HEK293 (cell line): ENCODE data around the gene TPRG1.

ENCODE experiments used
- CTCF ChIA-PET: fragments of 350-600 bp; formaldehyde crosslinking; extraction: SDS; loops from one replicate; lab custom pipeline; 2021; ENCODE audit warnings: antibody characterized with exemption; lab: Yijun Ruan, JAX
- POLR2A ChIA-PET: fragments of 300-600 bp; formaldehyde crosslinking; extraction: SDS; loops from one replicate; lab custom pipeline; 2020; ENCODE audit warnings: antibody characterized with exemption, inconsistent platforms; lab: Yijun Ruan, JAX
- H3K27ac ChIP-seq: fragments of 200-500 bp; sonication (Bioruptor generic); 2 replicates; pipeline ENCODE4 v1.5.1; 2014; ENCODE audit warnings: low read depth, low read length, control low read depth, inconsistent platforms; ENCODE audit errors: extremely low read depth
- H3K36me3 ChIP-seq, 2 experiments: fragments of 200-500 bp in 1 of 2; sonication (Bioruptor generic) in 1 of 2; 1 replicate in 1 of 2; 2 replicates in 1 of 2; pipeline ENCODE4 v1.5.1; 2014 to 2017; ENCODE audit warnings: inconsistent platforms in 2 of 2, low read length in 2 of 2; ENCODE audit not compliant: control insufficient read depth in 2 of 2, insufficient read depth in 1 of 2
- H3K4me1 ChIP-seq: fragments of 200-500 bp; sonication (Bioruptor generic); 2 replicates; pipeline ENCODE4 v1.5.1; 2014; ENCODE audit warnings: mild to moderate bottlenecking, low read length, inconsistent platforms; ENCODE audit not compliant: control insufficient read depth, insufficient read depth
- H3K4me3 ChIP-seq: 2 replicates; pipeline ENCODE4 v1.5.1; 2011; ENCODE audit warnings: low read depth, mild to moderate bottlenecking, control low read depth, low read length, moderate library complexity
- H3K9me3 ChIP-seq: fragments of 200-500 bp; sonication (Bioruptor generic); 2 replicates; pipeline ENCODE4 v1.5.1; 2014; ENCODE audit warnings: low read depth, low read length, inconsistent platforms; ENCODE audit not compliant: control insufficient read depth, insufficient read depth
- HOXA7 ChIP-seq: sonication (generic); formaldehyde crosslinking; IDR thresholded peaks from 2 replicates; pipeline ENCODE4 v1.8.1; 2022; ENCODE audit warnings: missing genetic modification reagents, borderline replicate concordance
- PBX3 ChIP-seq: sonication (generic); formaldehyde crosslinking; IDR thresholded peaks from 2 replicates; pipeline ENCODE4 v1.8.1; 2022; ENCODE audit warnings: mild to moderate bottlenecking, moderate library complexity, missing genetic modification reagents
- ZBTB20 ChIP-seq: fragments of 450-650 bp; formaldehyde crosslinking; IDR thresholded peaks from 2 replicates; pipeline ENCODE4 v1.5.1; 2016; ENCODE audit warnings: missing biosample characterization, missing genetic modification characterization
- ZBTB44 ChIP-seq: fragments of 450-650 bp; IDR thresholded peaks from 2 replicates; pipeline ENCODE4 v1.5.1; 2018; ENCODE audit warnings: missing biosample characterization, mild to moderate bottlenecking, missing genetic modification characterization
- ZBTB7A ChIP-seq: fragments of 450-650 bp; formaldehyde crosslinking; IDR thresholded peaks from 2 replicates; pipeline ENCODE4 v1.5.1; 2016; ENCODE audit warnings: low read depth, missing biosample characterization, missing genetic modification characterization
- ZFP37 ChIP-seq: fragments of 450-650 bp; formaldehyde crosslinking; IDR thresholded peaks from 2 replicates; pipeline ENCODE4 v1.5.1; 2016; ENCODE audit warnings: missing biosample characterization, missing genetic modification characterization
- ZNF114 ChIP-seq: fragments of 450-650 bp; formaldehyde crosslinking; IDR thresholded peaks from 2 replicates; pipeline ENCODE4 v1.5.0; 2017; ENCODE audit warnings: missing biosample characterization, missing genetic modification characterization
- ZNF174 ChIP-seq: fragments of 450-650 bp; formaldehyde crosslinking; IDR thresholded peaks from 2 replicates; pipeline ENCODE4 v1.5.0; 2017; ENCODE audit warnings: missing biosample characterization, mild to moderate bottlenecking, missing genetic modification characterization
- ZNF23 ChIP-seq: fragments of 450-650 bp; formaldehyde crosslinking; IDR thresholded peaks from 2 replicates; pipeline ENCODE4 v1.5.1; 2016; ENCODE audit warnings: missing biosample characterization, missing genetic modification characterization, borderline replicate concordance
- ZNF24 ChIP-seq: fragments of 450-650 bp; formaldehyde crosslinking; IDR thresholded peaks from 2 replicates; pipeline ENCODE4 v1.5.1; 2016; ENCODE audit warnings: missing biosample characterization, missing genetic modification characterization
- ZNF302 ChIP-seq: fragments of 450-650 bp; formaldehyde crosslinking; IDR thresholded peaks from 2 replicates; pipeline ENCODE4 v1.5.1; 2016; ENCODE audit warnings: missing biosample characterization, missing genetic modification characterization, low read depth
- ZNF311 ChIP-seq: fragments of 450-650 bp; formaldehyde crosslinking; IDR thresholded peaks from 2 replicates; pipeline ENCODE4 v1.5.1; 2017; ENCODE audit warnings: missing biosample characterization, missing genetic modification characterization, borderline replicate concordance
- ZNF514 ChIP-seq: fragments of 450-650 bp; formaldehyde crosslinking; IDR thresholded peaks from 2 replicates; pipeline ENCODE4 v1.5.1; 2016; ENCODE audit warnings: missing biosample characterization, missing genetic modification characterization
- ZNF664 ChIP-seq: fragments of 450-650 bp; formaldehyde crosslinking; IDR thresholded peaks from 2 replicates; pipeline ENCODE4 v1.5.1; 2016; ENCODE audit warnings: missing biosample characterization, missing genetic modification characterization
- TF ChIP-seq, protein P1 (sequence below): IDR thresholded peaks from 2 replicates; pipeline ENCODE4 v1.6.1; 2011; ENCODE audit warnings: mild to moderate bottlenecking, low read depth, low read length, borderline replicate concordance
- TF ChIP-seq, protein P2 (sequence below): fragments of 450-650 bp; formaldehyde crosslinking; IDR thresholded peaks from 2 replicates; pipeline ENCODE4 v1.5.1; 2016; ENCODE audit warnings: missing biosample characterization, missing genetic modification characterization
- TF ChIP-seq, protein P3 (sequence below): fragments of 450-650 bp; formaldehyde crosslinking; IDR thresholded peaks from 2 replicates; pipeline ENCODE4 v1.5.1; 2016; ENCODE audit warnings: missing biosample characterization, missing genetic modification characterization
- TF ChIP-seq, protein P4 (sequence below): fragments of 450-650 bp; formaldehyde crosslinking; optimal IDR thresholded peaks from 2 replicates; pipeline ENCODE3; 2016; ENCODE audit warnings: missing biosample characterization, mild to moderate bottlenecking, missing genetic modification characterization
- TF ChIP-seq, protein P5 (sequence below): fragments of 450-650 bp; formaldehyde crosslinking; IDR thresholded peaks from 2 replicates; pipeline ENCODE4 v1.5.1; 2016; ENCODE audit warnings: missing biosample characterization, missing genetic modification characterization

The TPRG1 gene

DNA sequence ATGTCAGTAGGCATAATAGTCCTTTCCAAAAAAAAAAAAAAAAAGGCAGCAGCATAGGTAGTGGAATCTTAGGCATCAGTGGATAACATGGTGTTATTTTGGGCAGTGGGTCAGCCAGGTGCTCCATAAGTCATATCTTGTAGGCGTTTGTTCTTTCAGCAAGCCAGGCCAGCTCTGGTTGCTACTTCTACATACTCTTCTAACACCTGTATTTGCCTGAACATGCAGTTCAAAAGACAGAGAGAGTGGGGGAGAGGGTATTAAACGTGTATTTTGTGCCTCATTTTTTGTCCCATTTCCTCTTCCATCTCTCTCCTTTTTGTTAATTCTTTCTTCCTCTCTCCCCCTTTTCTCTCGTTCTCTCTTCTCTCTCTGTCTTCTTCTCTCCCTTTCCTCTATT, 110.4 kb downstream of the TPRG1 start:
- Histone ChIP-seq H3K9me3 (no peaks in the 10 kb centered on the region), H3K36me3 (no peaks in the 10 kb centered on the region), H3K4me3 (no peak overlapping the region), H3K4me1 (no peaks in the 10 kb centered on the region), H3K27ac (no peak overlapping the region)
- ChIA-PET POLR2A (no interaction called here), CTCF (interaction anchor here (1.6 kb wide), 1 partner anchor 9 kb away, joined by 3 read pairs; no protein-coding TSS in a partner anchor)
- TF ChIP-seq PBX3 = no peak
- TF ChIP-seq ZNF302 (tag by site-specific recombination) = no peak
- no peak for TF ChIP-seq ZNF23 (tag by site-specific recombination)
- TF ChIP-seq ZNF114 (tag by site-specific recombination) = no peak
- no peak for TF ChIP-seq ZNF514
- TF ChIP-seq ZBTB44 = no peak
- TF ChIP-seq, protein P1, sequence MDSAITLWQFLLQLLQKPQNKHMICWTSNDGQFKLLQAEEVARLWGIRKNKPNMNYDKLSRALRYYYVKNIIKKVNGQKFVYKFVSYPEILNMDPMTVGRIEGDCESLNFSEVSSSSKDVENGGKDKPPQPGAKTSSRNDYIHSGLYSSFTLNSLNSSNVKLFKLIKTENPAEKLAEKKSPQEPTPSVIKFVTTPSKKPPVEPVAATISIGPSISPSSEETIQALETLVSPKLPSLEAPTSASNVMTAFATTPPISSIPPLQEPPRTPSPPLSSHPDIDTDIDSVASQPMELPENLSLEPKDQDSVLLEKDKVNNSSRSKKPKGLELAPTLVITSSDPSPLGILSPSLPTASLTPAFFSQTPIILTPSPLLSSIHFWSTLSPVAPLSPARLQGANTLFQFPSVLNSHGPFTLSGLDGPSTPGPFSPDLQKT = no peak
- no peak for TF ChIP-seq ZNF311
- TF ChIP-seq, protein P2, sequence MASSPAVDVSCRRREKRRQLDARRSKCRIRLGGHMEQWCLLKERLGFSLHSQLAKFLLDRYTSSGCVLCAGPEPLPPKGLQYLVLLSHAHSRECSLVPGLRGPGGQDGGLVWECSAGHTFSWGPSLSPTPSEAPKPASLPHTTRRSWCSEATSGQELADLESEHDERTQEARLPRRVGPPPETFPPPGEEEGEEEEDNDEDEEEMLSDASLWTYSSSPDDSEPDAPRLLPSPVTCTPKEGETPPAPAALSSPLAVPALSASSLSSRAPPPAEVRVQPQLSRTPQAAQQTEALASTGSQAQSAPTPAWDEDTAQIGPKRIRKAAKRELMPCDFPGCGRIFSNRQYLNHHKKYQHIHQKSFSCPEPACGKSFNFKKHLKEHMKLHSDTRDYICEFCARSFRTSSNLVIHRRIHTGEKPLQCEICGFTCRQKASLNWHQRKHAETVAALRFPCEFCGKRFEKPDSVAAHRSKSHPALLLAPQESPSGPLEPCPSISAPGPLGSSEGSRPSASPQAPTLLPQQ = no peak
- no peak for TF ChIP-seq ZBTB20 (tag by site-specific recombination)
- TF ChIP-seq ZNF174 (tag by site-specific recombination) = no peak
- TF ChIP-seq ZBTB7A (tag by site-specific recombination) = no peak
- TF ChIP-seq ZNF24 = no peak
- TF ChIP-seq, protein P3, sequence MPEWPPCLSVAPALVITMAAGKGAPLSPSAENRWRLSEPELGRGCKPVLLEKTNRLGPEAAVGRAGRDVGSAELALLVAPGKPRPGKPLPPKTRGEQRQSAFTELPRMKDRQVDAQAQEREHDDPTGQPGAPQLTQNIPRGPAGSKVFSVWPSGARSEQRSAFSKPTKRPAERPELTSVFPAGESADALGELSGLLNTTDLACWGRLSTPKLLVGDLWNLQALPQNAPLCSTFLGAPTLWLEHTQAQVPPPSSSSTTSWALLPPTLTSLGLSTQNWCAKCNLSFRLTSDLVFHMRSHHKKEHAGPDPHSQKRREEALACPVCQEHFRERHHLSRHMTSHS = no peak
- no peak for TF ChIP-seq ZNF664 (tag by site-specific recombination)
- TF ChIP-seq, protein P4, sequence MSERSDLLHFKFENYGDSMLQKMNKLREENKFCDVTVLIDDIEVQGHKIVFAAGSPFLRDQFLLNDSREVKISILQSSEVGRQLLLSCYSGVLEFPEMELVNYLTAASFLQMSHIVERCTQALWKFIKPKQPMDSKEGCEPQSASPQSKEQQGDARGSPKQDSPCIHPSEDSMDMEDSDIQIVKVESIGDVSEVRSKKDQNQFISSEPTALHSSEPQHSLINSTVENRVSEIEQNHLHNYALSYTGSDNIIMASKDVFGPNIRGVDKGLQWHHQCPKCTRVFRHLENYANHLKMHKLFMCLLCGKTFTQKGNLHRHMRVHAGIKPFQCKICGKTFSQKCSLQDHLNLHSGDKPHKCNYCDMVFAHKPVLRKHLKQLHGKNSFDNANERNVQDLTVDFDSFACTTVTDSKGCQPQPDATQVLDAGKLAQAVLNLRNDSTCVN (tag by site-specific recombination) = no peak
- TF ChIP-seq ZFP37 = no peak
- TF ChIP-seq, protein P5, sequence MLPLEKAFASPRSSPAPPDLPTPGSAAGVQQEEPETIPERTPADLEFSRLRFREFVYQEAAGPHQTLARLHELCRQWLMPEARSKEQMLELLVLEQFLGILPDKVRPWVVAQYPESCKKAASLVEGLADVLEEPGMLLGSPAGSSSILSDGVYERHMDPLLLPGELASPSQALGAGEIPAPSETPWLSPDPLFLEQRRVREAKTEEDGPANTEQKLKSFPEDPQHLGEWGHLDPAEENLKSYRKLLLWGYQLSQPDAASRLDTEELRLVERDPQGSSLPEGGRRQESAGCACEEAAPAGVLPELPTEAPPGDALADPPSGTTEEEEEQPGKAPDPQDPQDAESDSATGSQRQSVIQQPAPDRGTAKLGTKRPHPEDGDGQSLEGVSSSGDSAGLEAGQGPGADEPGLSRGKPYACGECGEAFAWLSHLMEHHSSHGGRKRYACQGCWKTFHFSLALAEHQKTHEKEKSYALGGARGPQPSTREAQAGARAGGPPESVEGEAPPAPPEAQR (tag by site-specific recombination) = no peak
- no peak for TF ChIP-seq HOXA7 (CRISPR knock-in tag)
